AG04450 (cell line): ENCODE results near the gene REEP3. TPM values are rescaled to one million over a fixed set of nuclear protein-coding genes. Genes with fewer than 3 reads are reported as not detected.

Experiments used
- CTCF ChIA-PET: fragments of 300-600, 350-600 bp; formaldehyde crosslinking; extraction: SDS; loops from one replicate; lab custom pipeline; 2022; ENCODE audit warnings: antibody characterized with exemption, inconsistent platforms; lab: Charles Lee
- POLR2A ChIA-PET: fragments of 350-600 bp; formaldehyde crosslinking; extraction: SDS; loops from one replicate; lab custom pipeline; 2021; ENCODE audit warnings: antibody characterized with exemption, inconsistent platforms; lab: Yijun Ruan, JAX
- DNase-seq: peaks from one replicate; pipeline ENCODE4 v3.0.0-alpha.2; 2011; ENCODE audit warnings: low read depth, low spot score
- H3K27ac ChIP-seq: one replicate; pipeline ENCODE4 v1.5.1; 2012; ENCODE audit warnings: low read depth, low read length, control low read depth
- H3K27me3 ChIP-seq: one replicate; pipeline ENCODE4 v1.6.0; 2012; ENCODE audit warnings: low read length; ENCODE audit not compliant: control insufficient read depth, insufficient read depth
- H3K4me3 ChIP-seq: 2 replicates; pipeline ENCODE4 v1.5.1; 2011; ENCODE audit warnings: mild to moderate bottlenecking, low read depth, low read length, control low read depth
- H3K9me3 ChIP-seq: 2 replicates; pipeline ENCODE4 v1.5.1; 2012; ENCODE audit warnings: low read length; ENCODE audit not compliant: control insufficient read depth, insufficient read depth
- polyA plus RNA-seq: library from polyadenylated mRNA; depleted of rRNA; stranded (reverse); fragments of >200 nt; gene quantifications from 2 replicates; pipeline ENCODE4 v1.2.3, GENCODE V29; 2011
- TF ChIP-seq, protein P1 (sequence below): IDR thresholded peaks from 2 replicates; pipeline ENCODE4 v1.5.1; 2011; ENCODE audit warnings: low read depth, low read length, control low read depth, inconsistent platforms

Gene REEP3
- polyA plus RNA-seq, 1 experiment = 36.5 TPM

DNA sequence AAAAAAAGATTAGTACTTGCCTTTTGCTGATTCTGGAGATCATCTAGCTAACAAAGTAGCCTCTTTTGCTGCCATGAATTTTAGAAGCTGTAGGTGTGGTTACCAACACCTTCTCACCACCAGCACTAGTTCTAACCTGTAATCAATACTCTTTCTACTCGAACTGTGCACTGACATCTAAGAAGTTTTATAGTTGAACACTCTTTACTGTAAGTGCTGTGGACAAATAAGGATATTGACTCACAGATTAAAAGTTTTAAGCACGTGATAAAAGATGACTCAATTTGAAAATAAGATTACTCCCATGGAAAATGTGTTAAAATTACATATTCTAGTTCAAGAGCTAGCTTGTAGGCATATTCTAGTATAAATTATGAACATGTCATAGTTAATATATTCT is 89.9 kb downstream of the REEP3 start:
- H3K27ac ChIP-seq = no peak overlapping the region
- TF ChIP-seq, protein P1, sequence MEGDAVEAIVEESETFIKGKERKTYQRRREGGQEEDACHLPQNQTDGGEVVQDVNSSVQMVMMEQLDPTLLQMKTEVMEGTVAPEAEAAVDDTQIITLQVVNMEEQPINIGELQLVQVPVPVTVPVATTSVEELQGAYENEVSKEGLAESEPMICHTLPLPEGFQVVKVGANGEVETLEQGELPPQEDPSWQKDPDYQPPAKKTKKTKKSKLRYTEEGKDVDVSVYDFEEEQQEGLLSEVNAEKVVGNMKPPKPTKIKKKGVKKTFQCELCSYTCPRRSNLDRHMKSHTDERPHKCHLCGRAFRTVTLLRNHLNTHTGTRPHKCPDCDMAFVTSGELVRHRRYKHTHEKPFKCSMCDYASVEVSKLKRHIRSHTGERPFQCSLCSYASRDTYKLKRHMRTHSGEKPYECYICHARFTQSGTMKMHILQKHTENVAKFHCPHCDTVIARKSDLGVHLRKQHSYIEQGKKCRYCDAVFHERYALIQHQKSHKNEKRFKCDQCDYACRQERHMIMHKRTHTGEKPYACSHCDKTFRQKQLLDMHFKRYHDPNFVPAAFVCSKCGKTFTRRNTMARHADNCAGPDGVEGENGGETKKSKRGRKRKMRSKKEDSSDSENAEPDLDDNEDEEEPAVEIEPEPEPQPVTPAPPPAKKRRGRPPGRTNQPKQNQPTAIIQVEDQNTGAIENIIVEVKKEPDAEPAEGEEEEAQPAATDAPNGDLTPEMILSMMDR = no peak
- POLR2A ChIA-PET = no interaction called here
- H3K4me3 ChIP-seq = no peak overlapping the region
- CTCF ChIA-PET = interaction anchor here (2.4 kb wide), 1 partner anchor 444 kb away, joined by 13 read pairs; no protein-coding TSS in a partner anchor
- no peaks in the 10 kb centered on the region for H3K27me3 ChIP-seq
- H3K9me3 ChIP-seq = no peaks in the 10 kb centered on the region
- DNase-seq = no peak

DNA sequence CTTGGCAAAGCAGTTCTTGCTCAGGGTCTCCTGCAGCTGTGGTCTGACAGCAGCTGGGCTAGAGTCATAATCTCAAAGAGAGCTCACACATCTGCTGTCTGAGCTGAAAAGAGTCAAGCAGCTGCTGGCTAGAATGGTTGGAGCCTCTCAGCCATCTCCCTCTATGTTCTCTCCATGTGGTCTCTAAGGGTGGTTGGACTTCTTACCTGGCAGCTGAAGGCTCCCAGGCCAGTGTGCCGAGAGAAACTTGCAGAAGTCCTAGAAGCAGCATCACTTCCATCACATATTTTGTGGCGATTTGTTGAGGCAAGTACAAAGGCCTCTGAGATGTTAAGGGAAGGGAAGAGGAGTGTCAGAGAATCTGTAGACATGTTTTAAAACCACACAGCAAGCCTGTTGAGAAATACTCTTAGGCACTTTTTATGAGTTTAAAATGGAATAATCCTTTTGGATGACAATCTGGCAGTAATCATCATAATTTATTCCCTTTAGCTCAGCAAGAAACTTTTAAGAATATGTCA is 93.2 kb downstream of the REEP3 start:
- no peaks in the 10 kb centered on the region for H3K27me3 ChIP-seq
- DNase-seq = no peak
- CTCF ChIA-PET = interaction anchor here (1.0 to 2.1 kb wide), 4 partner anchors 14 to 447 kb away, joined by 3 to 8 read pairs (median 5); no protein-coding TSS in a partner anchor
- POLR2A ChIA-PET = interaction anchor here (1.4 kb wide), 1 partner anchor 15 kb away, joined by 9 read pairs; no protein-coding TSS in a partner anchor
- H3K27ac ChIP-seq = no peak overlapping the region
- TF ChIP-seq, protein P1 = no peak
- no peak overlapping the region for H3K4me3 ChIP-seq
- H3K9me3 ChIP-seq = no peaks in the 10 kb centered on the region

DNA sequence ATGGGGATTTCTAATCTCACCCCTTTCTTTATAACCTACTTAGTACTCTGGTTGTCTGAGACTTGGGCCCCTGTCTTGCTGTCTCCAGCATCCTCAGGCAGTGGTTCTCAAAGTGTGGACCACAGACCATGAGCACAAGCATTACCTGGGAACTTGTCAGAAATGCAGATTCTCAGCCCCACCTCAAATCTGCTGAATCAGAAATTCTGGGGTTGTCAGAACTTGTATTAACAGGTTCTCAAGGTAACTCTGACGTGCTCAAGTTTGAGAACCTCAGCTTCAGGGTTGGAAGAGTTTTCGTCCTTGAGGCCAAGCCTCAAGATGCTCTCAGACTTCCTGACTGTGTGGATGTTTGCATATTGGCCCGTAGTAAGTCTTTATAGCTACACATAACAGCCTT is 97.4 kb downstream of the REEP3 start:
- CTCF ChIA-PET = interaction anchor here (1.7 kb wide), 1 partner anchor 451 kb away, joined by 10 read pairs; no protein-coding TSS in a partner anchor
- TF ChIP-seq, protein P1 = no peak
- POLR2A ChIA-PET = no interaction called here
- H3K4me3 ChIP-seq = no peak overlapping the region
- no peak for DNase-seq
- H3K9me3 ChIP-seq = no peaks in the 10 kb centered on the region; the same call in 1 of the 2 replicates
- no peaks in the 10 kb centered on the region for H3K27me3 ChIP-seq
- H3K27ac ChIP-seq = no peak overlapping the region

DNA sequence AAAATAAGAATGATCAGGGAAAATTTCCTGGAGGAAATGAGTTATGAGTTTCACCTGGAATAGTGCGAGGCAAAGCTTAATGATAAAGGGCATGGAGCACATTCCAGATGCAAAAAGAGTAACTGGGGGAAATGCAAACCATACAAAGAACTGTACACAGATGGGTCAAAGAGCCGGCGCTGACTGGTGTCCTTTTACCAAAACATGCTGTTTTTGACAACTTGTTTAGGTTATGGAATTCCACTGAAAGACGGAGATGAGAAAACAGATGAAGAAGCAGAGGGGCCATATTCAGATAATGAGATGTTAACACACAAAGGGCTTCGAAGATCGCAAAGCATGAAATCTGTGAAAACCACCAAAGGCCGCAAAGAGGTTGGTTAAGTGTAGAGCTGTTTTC is 98.2 kb downstream of the REEP3 start:
- Histone ChIP-seq H3K9me3 (no peaks in the 10 kb centered on the region; the same call in 1 of the 2 replicates), H3K4me3 (no peak overlapping the region), H3K27me3 (no peaks in the 10 kb centered on the region), H3K27ac (no peak overlapping the region)
- CTCF ChIA-PET = interaction anchor here (0.7 to 1.7 kb wide), 4 partner anchors 9 to 452 kb away, joined by 3 to 10 read pairs (median 4); no protein-coding TSS in a partner anchor
- POLR2A ChIA-PET = no interaction called here
- DNase-seq = no peak
- TF ChIP-seq, protein P1 = no peak

DNA sequence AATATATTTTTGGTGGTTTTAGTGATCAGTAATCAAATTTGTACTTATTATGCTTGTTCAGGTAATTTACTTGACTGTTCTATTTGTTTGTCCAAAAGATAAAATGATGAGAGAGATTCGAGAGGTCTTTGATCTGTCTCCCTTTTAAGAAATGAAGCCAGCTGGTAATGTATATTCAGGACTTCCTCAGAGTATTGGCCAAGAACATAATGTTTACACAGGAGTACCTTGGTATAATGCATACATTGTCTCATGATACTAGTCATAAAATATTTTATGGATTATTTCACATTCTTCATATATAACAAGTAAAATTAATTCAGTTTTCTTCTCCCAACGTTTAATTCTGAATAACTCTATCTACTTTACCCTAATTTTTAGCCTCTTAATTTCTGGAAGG is 100.9 kb downstream of the REEP3 start:
- CTCF ChIA-PET = interaction anchor here (0.6 to 1.7 kb wide), 5 partner anchors 98 to 1195 kb away, joined by 3 to 7 read pairs (median 3); no protein-coding TSS in a partner anchor
- POLR2A ChIA-PET = no interaction called here

More for the DNA sequence above, 100.9 kb downstream of the REEP3 start:
- Histone ChIP-seq H3K9me3 (no peaks in the 10 kb centered on the region; the same call in 1 of the 2 replicates), H3K27me3 (no peaks in the 10 kb centered on the region), H3K4me3 (no peak overlapping the region), H3K27ac (no peak overlapping the region)
- no peak for DNase-seq
- TF ChIP-seq, protein P1 = no peak
